Keratinocyte (primary cell): ENCODE data around the gene SLC20A1.

Experiments
- CTCF ChIP-seq, 3 experiments: IDR thresholded peaks in 1 of 3; conservative IDR thresholded peaks in 1 of 3; optimal IDR thresholded peaks in 1 of 3; 2 replicates in 2 of 3; 3 replicates in 1 of 3; pipeline versions ENCODE3 to v1.5.1; 2011; ENCODE audit warnings: low read length in 3 of 3, mild to moderate bottlenecking in 3 of 3, moderate library complexity in 2 of 3, control low read depth in 1 of 3, inconsistent platforms in 1 of 3; ENCODE audit not compliant: insufficient read depth in 2 of 3; ENCODE audit errors: extremely low read depth in 1 of 3
- EZH2 ChIP-seq: IDR thresholded peaks from one replicate; pipeline ENCODE4 v1.6.1; 2012; ENCODE audit warnings: inconsistent platforms, mild to moderate bottlenecking, low read length, moderate library complexity

GRCh38 chr2:112642966-112643365, 2.8 kb upstream of the SLC20A1 start:
- TF ChIP-seq CTCF (optimal IDR thresholded peaks at IDR 0.05 in 1 of 3, IDR thresholded peaks at IDR 0.05 in 1 of 3, conservative IDR thresholded peaks at IDR 0.05 in 1 of 3; ENCODE audit: extremely low read depth in 1 of 3, insufficient read depth in 2 of 3, low read length in 3 of 3) = no peak
- no peak for TF ChIP-seq EZH2
